ENCODE results near the gene OR9Q2.

Gene OR9Q2

GRCh38 chr11:58164389-58164788 lies 24.5 kb upstream of the OR9Q2 start:
- Histone ChIP-seq H2AFZ (ENCODE audit: low read depth, low read length, severe bottlenecking) (no peak overlapping the region), H3K4me2 (ENCODE audit: low read depth, low read length, poor library complexity, severe bottlenecking) (no peak overlapping the region), H3K4me3 (ENCODE audit: insufficient read depth, low read length, poor library complexity, severe bottlenecking) (no peak overlapping the region), H3K9ac (ENCODE audit: low read length) (no peak overlapping the region), H3K79me2 (ENCODE audit: insufficient read depth, low read length) (no peaks in the 10 kb centered on the region), H4K20me1 (ENCODE audit: low read depth, low read length) (no peaks in the 10 kb centered on the region), H3K36me3 (ENCODE audit: low read length) (no peaks in the 10 kb centered on the region), H3K27ac (ENCODE audit: low read depth, low read length) (no peak overlapping the region), H3F3A (ENCODE audit: insufficient read depth) (no peaks in the 10 kb centered on the region), H3K9me3 (ENCODE audit: insufficient read depth, low read length) (no peaks in the 10 kb centered on the region), H3K9me2 (replicated peaks; ENCODE audit: insufficient read depth, low read length) (no peaks in the 10 kb centered on the region; the same call in 1 of the 2 replicates), H3K27me3 (ENCODE audit: low read length) (no peaks in the 10 kb centered on the region)
- no peak for TF ChIP-seq CTCF (IDR thresholded peaks at IDR 0.05; ENCODE audit: insufficient read depth, low read length, poor library complexity, severe bottlenecking)
- no peak for TF ChIP-seq EZH2phosphoT487 (conservative IDR thresholded peaks at IDR 0.05; ENCODE audit: low read length)

- no peaks in the 10 kb centered on the region; the same call in 1 of the 2 replicates for H3K9me2 ChIP-seq (replicated peaks; ENCODE audit: insufficient read depth, low read length)
- no peak overlapping the region for H3K27ac ChIP-seq (ENCODE audit: low read depth, low read length)
- H3K36me3 ChIP-seq (ENCODE audit: low read length) = no peaks in the 10 kb centered on the region
- TF ChIP-seq EZH2phosphoT487 (conservative IDR thresholded peaks at IDR 0.05; ENCODE audit: low read length) = no peak
- no peak for TF ChIP-seq CTCF (IDR thresholded peaks at IDR 0.05; ENCODE audit: insufficient read depth, low read length, poor library complexity, severe bottlenecking)
- no peak overlapping the region for H2AFZ ChIP-seq (ENCODE audit: low read depth, low read length, severe bottlenecking)
- H3K9ac ChIP-seq (ENCODE audit: low read length) = no peak overlapping the region
- no peaks in the 10 kb centered on the region for H3K79me2 ChIP-seq (ENCODE audit: insufficient read depth, low read length)
- H3K4me3 ChIP-seq (ENCODE audit: insufficient read depth, low read length, poor library complexity, severe bottlenecking) = no peak overlapping the region
- H3K9me3 ChIP-seq (ENCODE audit: insufficient read depth, low read length) = no peaks in the 10 kb centered on the region
- no peak overlapping the region for H3K4me2 ChIP-seq (ENCODE audit: low read depth, low read length, poor library complexity, severe bottlenecking)
- no peaks in the 10 kb centered on the region for H3F3A ChIP-seq (ENCODE audit: insufficient read depth)
- no peaks in the 10 kb centered on the region for H4K20me1 ChIP-seq (ENCODE audit: low read depth, low read length)
- no peaks in the 10 kb centered on the region for H3K27me3 ChIP-seq (ENCODE audit: low read length)
Measured at GRCh38 chr11:58164990-58165389, 23.9 kb upstream of the OR9Q2 start.

- Histone ChIP-seq H3K4me3 (ENCODE audit: insufficient read depth, low read length, poor library complexity, severe bottlenecking) (no peak overlapping the region), H3K27me3 (ENCODE audit: low read length) (no peaks in the 10 kb centered on the region), H3K4me2 (ENCODE audit: low read depth, low read length, poor library complexity, severe bottlenecking) (no peak overlapping the region), H3K27ac (ENCODE audit: low read depth, low read length) (no peak overlapping the region), H3K9ac (ENCODE audit: low read length) (no peak overlapping the region), H3K9me3 (ENCODE audit: insufficient read depth, low read length) (no peaks in the 10 kb centered on the region), H4K20me1 (ENCODE audit: low read depth, low read length) (no peaks in the 10 kb centered on the region), H3F3A (ENCODE audit: insufficient read depth) (no peaks in the 10 kb centered on the region), H3K9me2 (replicated peaks; ENCODE audit: insufficient read depth, low read length) (no peaks in the 10 kb centered on the region; the same call in 1 of the 2 replicates), H3K36me3 (ENCODE audit: low read length) (no peaks in the 10 kb centered on the region), H2AFZ (ENCODE audit: low read depth, low read length, severe bottlenecking) (no peak overlapping the region), H3K79me2 (ENCODE audit: insufficient read depth, low read length) (no peaks in the 10 kb centered on the region)
- TF ChIP-seq CTCF (IDR thresholded peaks at IDR 0.05; ENCODE audit: insufficient read depth, low read length, poor library complexity, severe bottlenecking) = no peak
- TF ChIP-seq EZH2phosphoT487 (conservative IDR thresholded peaks at IDR 0.05; ENCODE audit: low read length) = no peak
Measured at GRCh38 chr11:58165504-58166106, 23.3 kb upstream of the OR9Q2 start.
